Transverse colon (tissue), 4 donors: ENCODE measurements around the gene CRMP1. TPM values are rescaled to one million over a fixed set of nuclear protein-coding genes. Genes with fewer than 3 reads are reported as not detected.
"Not testable (repeated sequence)": the region's sequence is repeated elsewhere in the genome, so short reads cannot be mapped to it uniquely, and the experiment has no call there.

ENCODE experiments used
- DNase-seq: peaks from one replicate; pipeline ENCODE4 v3.0.0-alpha.2; 2019
- H3K27ac ChIP-seq, 4 donors: fragments of 200-600 bp; sonication (generic); 2 replicates each; pipeline ENCODE4 v1.5.1; 2016 to 2018; ENCODE audit warnings: inconsistent platforms in 4 of 4
- H3K27me3 ChIP-seq: fragments of 200-600 bp; sonication (generic); 2 replicates; pipeline ENCODE4 v1.5.1; 2017; ENCODE audit warnings: inconsistent platforms
- H3K36me3 ChIP-seq, 4 donors: fragments of 200-600 bp; sonication (generic); 2 replicates each; pipeline ENCODE4 v1.5.1; 2017 to 2019; ENCODE audit warnings: inconsistent platforms in 4 of 4
- H3K4me1 ChIP-seq, 4 donors: fragments of 200-600 bp; sonication (generic); 2 replicates each; pipeline ENCODE4 v1.5.1; 2017 to 2020; ENCODE audit warnings: inconsistent platforms in 4 of 4
- H3K4me3 ChIP-seq, 4 donors: fragments of 200-600 bp; sonication (generic); 1 replicate in 1 of 4; 2 replicates in 3 of 4; pipeline versions ENCODE4 v1.5.1 to v1.6.1; 2017 to 2019; ENCODE audit warnings: inconsistent platforms in 4 of 4
- H3K9me3 ChIP-seq, 2 donors: fragments of 200-600 bp; sonication (generic); 2 replicates each; pipeline ENCODE4 v1.5.1; 2017 to 2019; ENCODE audit warnings: inconsistent platforms in 2 of 2
- EP300 ChIP-seq: sonication (generic); formaldehyde crosslinking; IDR thresholded peaks from one replicate; pipeline ENCODE4 v1.6.1; 2017; ENCODE audit warnings: antibody characterized with exemption, low read depth
- POLR2A ChIP-seq: fragments of 450-650 bp; IDR thresholded peaks from one replicate; pipeline ENCODE4 v1.6.1; 2016; ENCODE audit warnings: antibody characterized with exemption, mild to moderate bottlenecking, moderate library complexity
- POLR2AphosphoS5 ChIP-seq, 3 donors: sonication (generic); formaldehyde crosslinking; IDR thresholded peaks; one replicate each; pipeline ENCODE4 v1.6.1; 2016; ENCODE audit warnings: antibody characterized with exemption in 3 of 3
- WGBS, 2 donors: methylation state at CpG; one replicate each; pipeline ENCODE4 v1.1.5; 2018; ENCODE audit warnings: low coverage in 1 of 2; 5-methylcytosine and 5-hydroxymethylcytosine counted together
- in situ Hi-C, 4 donors: fragments of 200-750 bp; cut with MboI; loops; one replicate each; pipeline versions ENCODE4 v1.15.0 to v1.15.1; 2017; ENCODE audit warnings: low sequenced_read_pairs in 3 of 4, low pct_ligation_motif_present in 1 of 4, low pct_unique_long_range_greater_than_20kb in 1 of 4
- intact Hi-C: fragments of 100-400 bp; cut with DNase I; formaldehyde crosslinking; loops from one replicate; pipeline ENCODE4 v1.15.1; 2023; ENCODE audit warnings: low total_unique reads
- total RNA-seq, 4 donors: library from RNA; depleted of rRNA; stranded (reverse); fragments of >200 nt; gene quantifications; one replicate each; pipeline ENCODE4 v1.1.0, GENCODE V29; 2016
- TF ChIP-seq, protein P1 (sequence below), 5 experiments: fragments of 200-600 bp in 3 of 5; fragments of 450-650 bp in 2 of 5; sonication (generic) in 3 of 5; IDR thresholded peaks; 1 replicate in 2 of 5; 2 replicates in 3 of 5; pipeline ENCODE4 v1.5.1; 2016 to 2017; ENCODE audit warnings: antibody characterized with exemption in 5 of 5, inconsistent platforms in 3 of 5, mild to moderate bottlenecking in 2 of 5, moderate library complexity in 1 of 5

Gene CRMP1
- total RNA-seq, 4 donors from 2014 or later: 0.55 to 3.0 (median 2.1) TPM; not detected in 1

DNA sequence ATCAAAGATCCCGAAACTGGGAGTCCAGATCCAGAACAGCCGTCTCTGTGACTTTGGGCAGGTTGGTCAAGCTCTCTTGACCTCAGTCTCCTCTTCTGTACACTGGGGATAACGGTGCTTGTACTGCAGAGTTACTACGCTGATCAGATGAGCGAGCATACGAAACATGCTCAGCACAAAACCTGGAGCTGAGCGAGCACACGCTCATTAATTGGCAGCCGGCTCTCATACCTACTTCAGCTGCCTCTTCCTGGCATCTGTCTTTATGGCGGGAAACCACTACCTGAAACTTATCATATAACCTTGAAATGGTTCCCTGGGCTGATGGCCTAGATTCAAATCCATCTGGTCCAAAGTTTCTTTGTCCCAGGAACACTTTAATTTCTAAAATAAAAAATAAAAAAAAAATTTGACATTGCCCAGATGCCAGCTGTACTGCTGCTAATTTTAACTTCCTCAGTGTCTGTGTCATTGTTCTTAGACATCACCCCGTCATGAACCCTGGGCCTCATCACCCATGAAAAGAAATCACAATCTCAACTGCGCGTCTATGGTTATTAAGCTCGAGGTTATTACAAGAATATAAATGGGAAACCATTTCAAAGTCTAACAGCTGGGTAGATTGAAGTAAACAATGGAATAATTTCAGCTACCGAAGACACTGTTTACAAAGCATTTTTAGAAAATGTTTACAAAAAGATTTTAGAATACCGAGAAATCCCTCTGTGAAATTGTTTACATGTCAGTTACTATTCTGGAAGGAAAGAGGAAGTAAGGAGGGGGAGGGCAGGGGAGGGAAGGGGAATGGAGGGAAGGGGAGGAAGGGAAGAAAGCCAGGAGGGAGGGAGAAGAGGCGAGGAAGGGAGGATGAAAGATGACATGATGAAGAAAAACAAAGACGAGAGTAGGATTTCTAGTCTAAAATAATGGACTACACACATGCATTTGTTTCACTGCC is 49.0 kb downstream of the CRMP1 start:
- WGBS, 2 donors: 47 to 60% methylated on average over 8 to 18 of the region's 18 CpGs
- intact Hi-C loops (no loop called here), in situ Hi-C loops (no loop called here)

DNA sequence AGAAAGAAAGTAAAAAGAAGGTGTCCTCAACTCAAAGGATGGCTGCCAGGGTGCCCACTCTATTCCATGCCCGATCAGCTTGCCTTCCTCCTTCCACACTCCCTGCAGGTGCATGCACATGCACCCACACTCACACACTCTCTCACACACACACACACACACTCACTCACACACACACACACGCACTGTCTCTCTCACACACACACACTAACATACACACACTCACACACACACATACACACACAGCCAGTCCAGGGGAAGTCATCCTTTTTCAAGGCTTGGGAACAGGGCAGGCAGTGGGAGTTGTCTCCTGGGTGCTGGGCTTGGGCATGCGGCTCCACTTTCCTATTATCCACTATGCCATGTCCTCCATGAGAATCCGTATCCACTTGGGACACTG is 50.4 kb downstream of the CRMP1 start:
- no peak overlapping the region for H3K27ac ChIP-seq
- no peak for DNase-seq
- no peaks in the 10 kb centered on the region for H3K27me3 ChIP-seq
- no peak overlapping the region for H3K4me3 ChIP-seq
- intact Hi-C loops: no loop called here
- TF ChIP-seq POLR2AphosphoS5 (IDR thresholded peaks at IDR 0.05): no peak
- no peak for TF ChIP-seq POLR2A
- TF ChIP-seq EP300: no peak
- TF ChIP-seq, protein P1, sequence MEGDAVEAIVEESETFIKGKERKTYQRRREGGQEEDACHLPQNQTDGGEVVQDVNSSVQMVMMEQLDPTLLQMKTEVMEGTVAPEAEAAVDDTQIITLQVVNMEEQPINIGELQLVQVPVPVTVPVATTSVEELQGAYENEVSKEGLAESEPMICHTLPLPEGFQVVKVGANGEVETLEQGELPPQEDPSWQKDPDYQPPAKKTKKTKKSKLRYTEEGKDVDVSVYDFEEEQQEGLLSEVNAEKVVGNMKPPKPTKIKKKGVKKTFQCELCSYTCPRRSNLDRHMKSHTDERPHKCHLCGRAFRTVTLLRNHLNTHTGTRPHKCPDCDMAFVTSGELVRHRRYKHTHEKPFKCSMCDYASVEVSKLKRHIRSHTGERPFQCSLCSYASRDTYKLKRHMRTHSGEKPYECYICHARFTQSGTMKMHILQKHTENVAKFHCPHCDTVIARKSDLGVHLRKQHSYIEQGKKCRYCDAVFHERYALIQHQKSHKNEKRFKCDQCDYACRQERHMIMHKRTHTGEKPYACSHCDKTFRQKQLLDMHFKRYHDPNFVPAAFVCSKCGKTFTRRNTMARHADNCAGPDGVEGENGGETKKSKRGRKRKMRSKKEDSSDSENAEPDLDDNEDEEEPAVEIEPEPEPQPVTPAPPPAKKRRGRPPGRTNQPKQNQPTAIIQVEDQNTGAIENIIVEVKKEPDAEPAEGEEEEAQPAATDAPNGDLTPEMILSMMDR (IDR thresholded peaks at IDR 0.05): no peak
- in situ Hi-C loops: no loop called here
- 76 to 84% methylated on average over 2 to 4 of the region's 4 CpGs for WGBS, 2 donors
- peaks cover 0 to 17% (median 5%) of the 10 kb centered on the region in 4 donors for H3K4me1 ChIP-seq
- no peaks in the 10 kb centered on the region for H3K9me3 ChIP-seq
- H3K36me3 ChIP-seq: no peaks in the 10 kb centered on the region

More for the DNA sequence above, 49.0 kb downstream of the CRMP1 start:
- Histone ChIP-seq H3K4me1 (peaks cover 0 to 17% (median 5%) of the 10 kb centered on the region in 4 donors), H3K4me3 (no peak overlapping the region), H3K27ac (peak overlapping the region in 3 of 4 donors; percentile 26 to 69 (median 39)), H3K36me3 (no peaks in the 10 kb centered on the region), H3K27me3 (no peaks in the 10 kb centered on the region), H3K9me3 (no peaks in the 10 kb centered on the region)
- no peak for DNase-seq
- TF ChIP-seq POLR2A (no peak), EP300 (no peak), POLR2AphosphoS5 (IDR thresholded peaks at IDR 0.05) (no peak)
- TF ChIP-seq, protein P1 (IDR thresholded peaks at IDR 0.05): no peak

DNA sequence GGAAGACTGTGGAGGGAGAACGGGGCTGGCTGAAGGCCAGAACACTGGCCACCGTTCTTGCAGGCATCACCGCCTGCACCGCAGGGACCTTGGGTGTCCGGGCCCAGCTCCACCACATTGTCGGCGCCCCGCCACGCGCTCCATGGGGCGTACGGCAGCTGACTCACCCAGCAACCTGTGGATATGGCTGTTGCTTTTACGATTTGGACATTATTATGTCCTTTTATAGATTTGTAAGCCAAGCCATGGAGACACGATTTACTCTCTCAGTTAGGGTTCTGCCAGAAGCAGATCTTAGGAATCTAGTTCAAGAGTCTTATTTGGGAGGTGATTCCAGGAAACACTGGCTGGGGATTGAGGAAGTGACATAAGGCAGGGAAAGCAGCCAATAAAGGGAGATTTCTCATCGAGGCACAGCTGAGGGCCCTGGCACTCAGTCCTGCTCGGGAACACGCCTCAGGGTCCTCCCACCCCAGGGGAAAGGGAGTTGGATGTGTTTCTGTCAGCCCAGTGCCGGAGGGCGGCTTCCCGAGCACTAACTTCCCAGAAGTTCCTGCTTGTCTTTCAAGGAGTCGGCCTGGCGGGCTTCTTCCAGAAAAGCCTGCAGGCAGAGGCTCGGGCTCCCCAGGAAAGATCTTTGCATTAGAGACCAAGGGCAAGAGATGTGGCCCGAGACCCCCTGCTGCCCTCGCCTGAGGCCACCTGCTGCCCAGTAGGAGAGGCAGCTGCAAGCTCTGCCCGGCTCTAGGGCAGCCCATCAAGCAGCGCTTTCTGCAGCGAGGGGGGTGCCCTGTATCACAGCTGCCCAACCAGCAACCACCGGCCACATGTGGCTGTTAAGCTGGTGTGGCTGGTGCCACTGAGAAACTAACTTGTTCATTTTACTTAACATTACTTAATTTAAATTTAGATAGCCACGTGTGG is 52.9 kb downstream of the CRMP1 start:
- H3K4me3 ChIP-seq: no peak overlapping the region
- 17 to 59% methylated on average over 1 to 30 of the region's 30 CpGs for WGBS, 2 donors
- H3K36me3 ChIP-seq: no peaks in the 10 kb centered on the region
- intact Hi-C loops (no loop called here), in situ Hi-C loops (no loop called here)
- H3K27ac ChIP-seq: peak overlapping the region; percentile 39 to 75 (median 60)
- H3K9me3 ChIP-seq: no peaks in the 10 kb centered on the region
- TF ChIP-seq, protein P1 (IDR thresholded peaks at IDR 0.05): no peak
- TF ChIP-seq POLR2AphosphoS5 (IDR thresholded peaks at IDR 0.05) (peak; percentile 13 to 62 (median 53)), POLR2A (no peak), EP300 (peak; percentile 21)
- no peaks in the 10 kb centered on the region for H3K27me3 ChIP-seq
- H3K4me1 ChIP-seq: peaks cover 0 to 17% (median 5%) of the 10 kb centered on the region in 4 donors
- DNase-seq: peak; percentile 29

DNA sequence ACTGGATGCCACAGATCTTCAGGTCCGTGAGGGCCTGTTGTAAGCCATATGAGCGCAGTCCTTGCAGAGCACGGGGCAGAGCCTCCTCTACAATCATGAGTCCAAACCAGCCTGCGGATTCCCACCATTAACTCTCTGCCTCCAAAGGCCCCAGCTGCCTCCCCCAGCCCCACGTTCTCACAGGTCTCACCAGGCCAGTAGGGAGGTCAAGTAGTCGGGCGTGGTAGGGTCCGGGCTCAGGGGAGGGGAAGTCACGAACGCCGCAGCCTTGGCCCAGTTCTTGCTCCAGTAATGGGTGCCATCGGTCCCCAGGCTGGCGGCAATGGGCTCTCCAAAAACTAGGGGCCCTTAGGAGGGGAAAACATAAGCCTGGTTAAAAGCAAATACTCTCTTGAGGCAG is 53.6 kb downstream of the CRMP1 start:
- no peak for DNase-seq
- in situ Hi-C loops: no loop called here
- Histone ChIP-seq H3K4me3 (no peak overlapping the region), H3K4me1 (peaks cover 0 to 11% (median 5%) of the 10 kb centered on the region in 4 donors), H3K9me3 (no peaks in the 10 kb centered on the region), H3K36me3 (no peaks in the 10 kb centered on the region), H3K27ac (peak overlapping the region; percentile 28 to 75 (median 60)), H3K27me3 (no peaks in the 10 kb centered on the region)
- TF ChIP-seq EP300: no peak
- no peak for TF ChIP-seq POLR2AphosphoS5 (IDR thresholded peaks at IDR 0.05)
- no peak for TF ChIP-seq POLR2A
- TF ChIP-seq, protein P1 (IDR thresholded peaks at IDR 0.05): no peak
- intact Hi-C loops: no loop called here
- 84% methylated on average over 13 of the region's 13 CpGs; no CpG with 5 or more reads in 1 of the 2 donors for WGBS, 2 donors

DNA sequence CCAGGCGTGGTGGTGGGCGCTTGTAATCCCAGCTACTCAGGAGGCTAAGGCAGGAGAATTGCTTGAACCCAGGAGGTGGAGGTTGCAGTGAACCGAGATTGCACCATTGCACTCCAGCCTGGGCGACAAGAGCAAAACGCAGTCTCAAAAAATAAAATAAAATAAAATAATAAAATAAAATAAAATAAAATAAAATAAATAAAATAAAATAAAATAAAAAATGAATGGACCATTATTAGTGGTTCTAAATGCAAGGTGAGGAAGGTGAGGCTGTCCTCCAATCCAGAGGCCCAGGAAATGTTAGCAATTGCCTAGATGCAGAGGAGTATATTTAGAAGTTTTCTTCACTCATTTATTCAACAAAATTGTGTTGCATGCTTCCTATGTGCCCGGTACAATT is 55.4 kb downstream of the CRMP1 start:
- DNase-seq, H3K27me3 ChIP-seq, H3K9me3 ChIP-seq, H3K36me3 ChIP-seq, in situ Hi-C loops, H3K4me3 ChIP-seq, intact Hi-C loops, H3K27ac ChIP-seq, H3K4me1 ChIP-seq: not testable (repeated sequence)
- 89 to 90% methylated on average over 5 to 6 of the region's 6 CpGs for WGBS, 2 donors
